ENCODE measurements around the gene CTRB2. TPM values are rescaled to one million over a fixed set of nuclear protein-coding genes. Genes with fewer than 3 reads are reported as not detected.

CTRB2 gene
- total and polyA plus RNA-seq, 2 donors from 2014 or later: not detected

GRCh38 chr16:75250809-75251279 is 43.9 kb upstream of the CTRB2 start:
- H3K36me3 ChIP-seq (ENCODE audit: control insufficient read depth in 2 of 3, insufficient read depth in 3 of 3, low read length in 3 of 3): no peaks in the 10 kb centered on the region
- peak overlapping the region in 2 of 3 donors; percentile 66 to 91 for H3K9ac ChIP-seq (ENCODE audit: low read length in 3 of 3)
- DNase-seq (peak; percentile 67 to 91 (median 82)), FAIRE-seq (no peak)
- H3K27ac ChIP-seq (ENCODE audit: low read depth in 2 of 2, low read length in 2 of 2): peak overlapping the region; percentile 93 to 97
- intact Hi-C loops (cut with DNase I): no loop called here
- H3K27me3 ChIP-seq (ENCODE audit: control insufficient read depth, insufficient read depth, low read length): no peaks in the 10 kb centered on the region
- TF ChIP-seq, protein P1, sequence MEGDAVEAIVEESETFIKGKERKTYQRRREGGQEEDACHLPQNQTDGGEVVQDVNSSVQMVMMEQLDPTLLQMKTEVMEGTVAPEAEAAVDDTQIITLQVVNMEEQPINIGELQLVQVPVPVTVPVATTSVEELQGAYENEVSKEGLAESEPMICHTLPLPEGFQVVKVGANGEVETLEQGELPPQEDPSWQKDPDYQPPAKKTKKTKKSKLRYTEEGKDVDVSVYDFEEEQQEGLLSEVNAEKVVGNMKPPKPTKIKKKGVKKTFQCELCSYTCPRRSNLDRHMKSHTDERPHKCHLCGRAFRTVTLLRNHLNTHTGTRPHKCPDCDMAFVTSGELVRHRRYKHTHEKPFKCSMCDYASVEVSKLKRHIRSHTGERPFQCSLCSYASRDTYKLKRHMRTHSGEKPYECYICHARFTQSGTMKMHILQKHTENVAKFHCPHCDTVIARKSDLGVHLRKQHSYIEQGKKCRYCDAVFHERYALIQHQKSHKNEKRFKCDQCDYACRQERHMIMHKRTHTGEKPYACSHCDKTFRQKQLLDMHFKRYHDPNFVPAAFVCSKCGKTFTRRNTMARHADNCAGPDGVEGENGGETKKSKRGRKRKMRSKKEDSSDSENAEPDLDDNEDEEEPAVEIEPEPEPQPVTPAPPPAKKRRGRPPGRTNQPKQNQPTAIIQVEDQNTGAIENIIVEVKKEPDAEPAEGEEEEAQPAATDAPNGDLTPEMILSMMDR (IDR thresholded peaks at IDR 0.05; ENCODE audit: borderline replicate concordance, extremely low read depth, insufficient read depth): no peak
- H3K4me3 ChIP-seq (ENCODE audit: low read length in 3 of 3): peak overlapping the region; percentile 46 to 84 (median 53)
- peaks cover 0 to 76% (median 72%) of the 10 kb centered on the region in 3 donors for H3K4me1 ChIP-seq (ENCODE audit: control insufficient read depth in 2 of 3, insufficient read depth in 2 of 3, low read depth in 1 of 3, low read length in 3 of 3)
- H3K9me3 ChIP-seq (ENCODE audit: control insufficient read depth in 2 of 3, insufficient read depth in 1 of 3, low read length in 3 of 3): no peaks in the 10 kb centered on the region

- no peaks in the 10 kb centered on the region for H3K27me3 ChIP-seq (ENCODE audit: control insufficient read depth, insufficient read depth, low read length)
- peaks cover 0 to 77% (median 75%) of the 10 kb centered on the region in 3 donors for H3K4me1 ChIP-seq (ENCODE audit: control insufficient read depth in 2 of 3, insufficient read depth in 2 of 3, low read depth in 1 of 3, low read length in 3 of 3)
- H3K4me3 ChIP-seq (ENCODE audit: low read length in 3 of 3): peak overlapping the region; percentile 49 to 84 (median 53)
- FAIRE-seq: no peak
- H3K27ac ChIP-seq (ENCODE audit: low read depth in 2 of 2, low read length in 2 of 2): peak overlapping the region; percentile 93 to 97
- no peaks in the 10 kb centered on the region for H3K9me3 ChIP-seq (ENCODE audit: control insufficient read depth in 2 of 3, insufficient read depth in 1 of 3, low read length in 3 of 3)
- peak overlapping the region; percentile 38 to 91 (median 66) for H3K9ac ChIP-seq (ENCODE audit: low read length in 3 of 3)
- intact Hi-C loops (cut with DNase I): no loop called here
- TF ChIP-seq, protein P1 (IDR thresholded peaks at IDR 0.05; ENCODE audit: borderline replicate concordance, extremely low read depth, insufficient read depth): no peak
- H3K36me3 ChIP-seq (ENCODE audit: control insufficient read depth in 2 of 3, insufficient read depth in 3 of 3, low read length in 3 of 3): no peaks in the 10 kb centered on the region
- peak in 2 of 5 donors; percentile 78 to 87 for DNase-seq
Measured at GRCh38 chr16:75250089-75250808, 43.3 kb upstream of the CTRB2 start.

DNA sequence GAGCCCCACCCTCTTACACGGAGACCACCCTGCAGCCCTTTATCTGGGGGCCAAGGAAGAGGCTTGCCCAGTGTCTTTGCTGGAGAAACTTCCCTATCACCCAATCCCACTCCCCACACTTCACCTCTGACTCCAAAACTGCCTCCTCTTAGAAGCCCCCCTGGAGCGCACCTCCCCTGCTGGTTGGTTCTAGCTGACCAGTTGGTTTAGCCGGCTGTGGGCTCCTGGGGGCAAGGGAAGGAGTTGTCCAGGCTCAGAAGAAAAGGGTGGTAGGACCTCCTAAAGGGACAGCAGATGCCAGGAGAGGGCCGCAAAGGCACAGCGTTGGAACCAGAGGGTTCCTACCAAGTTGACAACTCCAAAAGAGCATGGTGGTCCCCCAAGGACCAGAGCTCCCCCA is 42.5 kb upstream of the CTRB2 start:
- Histone ChIP-seq H3K27me3 (ENCODE audit: control insufficient read depth, insufficient read depth, low read length) (no peaks in the 10 kb centered on the region), H3K27ac (ENCODE audit: low read depth in 2 of 2, low read length in 2 of 2) (peak overlapping the region; percentile 93 to 97), H3K4me3 (ENCODE audit: low read length in 3 of 3) (peak overlapping the region in 2 of 3 donors; percentile 49 to 84), H3K36me3 (ENCODE audit: control insufficient read depth in 2 of 3, insufficient read depth in 3 of 3, low read length in 3 of 3) (peaks cover 0 to under 1% (median 0%) of the 10 kb centered on the region in 3 donors), H3K4me1 (ENCODE audit: control insufficient read depth in 2 of 3, insufficient read depth in 2 of 3, low read depth in 1 of 3, low read length in 3 of 3) (peaks cover 0 to 77% (median 76%) of the 10 kb centered on the region in 3 donors), H3K9me3 (ENCODE audit: control insufficient read depth in 2 of 3, insufficient read depth in 1 of 3, low read length in 3 of 3) (no peaks in the 10 kb centered on the region), H3K9ac (ENCODE audit: low read length in 3 of 3) (peak overlapping the region in 2 of 3 donors; percentile 39 to 91)
- TF ChIP-seq, protein P1 (IDR thresholded peaks at IDR 0.05; ENCODE audit: borderline replicate concordance, extremely low read depth, insufficient read depth): no peak
- FAIRE-seq (no peak), DNase-seq (no peak)
- intact Hi-C loops (cut with DNase I): no loop called here

Measured in kidney (tissue), 14 donors.